PC-9 (cell line): ENCODE results near the gene AP2S1. TPM values are rescaled to one million over a fixed set of nuclear protein-coding genes. Genes with fewer than 3 reads are reported as not detected.

Experiments used
- BruUV-seq: library from RNA; stranded (reverse); fragments of 400-500 nt; replicated peaks from 2 replicates; lab custom pipeline; 2021; lab: Mats Ljungman, UMichigan
- CTCF ChIA-PET: fragments of 300-600 bp; sonication (Branson Sonifier 250); formaldehyde crosslinking; loops from one replicate; lab custom pipeline; 2022; ENCODE audit warnings: antibody characterized with exemption; lab: Charles Lee
- POLR2A ChIA-PET: fragments of 300-600 bp; sonication (Branson Sonifier 250); formaldehyde crosslinking; loops from one replicate; lab custom pipeline; 2022; ENCODE audit warnings: antibody characterized with exemption; ENCODE audit not compliant: unreplicated experiment; lab: Charles Lee
- DNase-seq, 2 experiments: peaks; one replicate each; pipeline versions ENCODE4 v3.0.0 to v3.0.0-alpha.2; 2015 to 2022; ENCODE audit warnings: mixed read lengths in 1 of 2
- H2AFZ ChIP-seq: fragments of 200-600 bp; sonication (generic); 2 replicates; pipeline ENCODE4 v1.8.1; 2017; ENCODE audit warnings: antibody characterized with exemption
- H3F3A ChIP-seq: fragments of 200-600 bp; sonication (generic); 2 replicates; pipeline ENCODE4 v1.8.1; 2017; ENCODE audit warnings: antibody characterized with exemption, mild to moderate bottlenecking, low read depth; ENCODE audit not compliant: insufficient read depth
- H3K27ac ChIP-seq: fragments of 200-600 bp; sonication (generic); 2 replicates; pipeline ENCODE4 v1.6.1; 2016; ENCODE audit warnings: mixed run types
- H3K27me3 ChIP-seq: fragments of 200-600 bp; sonication (generic); 2 replicates; pipeline ENCODE4 v1.6.1; 2016; ENCODE audit warnings: low read depth, mixed run types; ENCODE audit not compliant: insufficient read depth
- H3K36me3 ChIP-seq: fragments of 200-600 bp; sonication (generic); 2 replicates; pipeline ENCODE4 v1.6.1; 2016; ENCODE audit warnings: low read depth, mixed run types
- H3K4me1 ChIP-seq: fragments of 200-600 bp; sonication (generic); replicated peaks from 2 replicates; pipeline ENCODE4 v1.6.1; 2016; ENCODE audit warnings: mixed run types; ENCODE audit not compliant: insufficient read depth
- H3K4me2 ChIP-seq: fragments of 200-600 bp; sonication (generic); 2 replicates; pipeline ENCODE4 v1.6.1; 2017; ENCODE audit warnings: mixed run types
- H3K4me3 ChIP-seq: fragments of 200-600 bp; sonication (generic); 2 replicates; pipeline ENCODE4 v1.6.1; 2016; ENCODE audit warnings: mixed run types
- H3K79me2 ChIP-seq: fragments of 200-600 bp; sonication (generic); 2 replicates; pipeline ENCODE4 v1.6.1; 2017; ENCODE audit warnings: low read depth, mixed run types
- H3K9me2 ChIP-seq: fragments of 200-600 bp; sonication (generic); 2 replicates; pipeline ENCODE4 v1.8.1; 2017; ENCODE audit warnings: mild to moderate bottlenecking; ENCODE audit not compliant: insufficient read depth
- H3K9me3 ChIP-seq: fragments of 200-600 bp; sonication (generic); 2 replicates; pipeline ENCODE4 v1.8.1; 2016; ENCODE audit warnings: low read depth; ENCODE audit not compliant: insufficient read depth
- H4K20me1 ChIP-seq: fragments of 200-600 bp; sonication (generic); 2 replicates; pipeline ENCODE4 v1.8.1; 2017; ENCODE audit not compliant: insufficient read depth
- EZH2 ChIP-seq: fragments of 200-600 bp; sonication (generic); IDR thresholded peaks from 2 replicates; pipeline ENCODE4 v1.8.0; 2017; ENCODE audit warnings: antibody characterized with exemption, low read depth
- intact Hi-C: fragments of 100-400 bp; cut with micrococcal nuclease; formaldehyde crosslinking; loops from one replicate; pipeline ENCODE4 v1.10.0; 2022; ENCODE audit not compliant: unreplicated experiment
- total RNA-seq: library from RNA; stranded (reverse); gene quantifications from 2 replicates; pipeline ENCODE4 v1.2.3, GENCODE V29; 2021
- TF ChIP-seq, protein P1 (sequence below): fragments of 200-600 bp; sonication (generic); conservative IDR thresholded peaks from 2 replicates; pipeline ENCODE4 v1.6.1; 2017; ENCODE audit warnings: mixed run types, antibody characterized with exemption, mild to moderate bottlenecking, moderate library complexity

AP2S1 gene
- total RNA-seq, 1 experiment from 2014 or later: 332 TPM

DNA sequence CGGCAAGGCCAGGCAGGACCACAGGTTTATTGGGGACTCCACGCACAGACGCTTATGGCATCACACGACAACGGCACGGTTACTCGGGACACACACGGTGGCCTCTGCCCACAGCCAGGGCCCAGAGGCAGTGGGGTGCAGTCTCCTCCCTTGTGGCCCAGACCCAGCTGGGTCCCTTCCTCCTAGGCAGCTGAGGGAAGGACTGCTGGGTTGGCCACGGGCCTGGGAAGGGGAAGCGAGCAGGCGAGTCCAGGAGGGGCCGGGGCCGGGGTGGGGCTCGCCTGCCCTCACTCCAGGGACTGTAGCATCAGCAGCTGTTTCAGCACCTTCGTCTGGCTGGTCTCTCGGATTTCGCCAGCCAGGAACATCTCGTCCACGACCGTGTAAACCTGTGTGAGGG, 12.5 kb downstream of the AP2S1 start:
- H3F3A ChIP-seq: peaks cover 55% of the 10 kb centered on the region
- ChIA-PET POLR2A (no interaction called here), CTCF (interaction anchor here (0.6 kb wide), 1 partner anchor 8 kb away, joined by 14 read pairs; no protein-coding TSS in a partner anchor)
- TSS peak; percentile 62 for BruUV-seq
- H3K27ac ChIP-seq: no peak overlapping the region
- TF ChIP-seq, protein P1, sequence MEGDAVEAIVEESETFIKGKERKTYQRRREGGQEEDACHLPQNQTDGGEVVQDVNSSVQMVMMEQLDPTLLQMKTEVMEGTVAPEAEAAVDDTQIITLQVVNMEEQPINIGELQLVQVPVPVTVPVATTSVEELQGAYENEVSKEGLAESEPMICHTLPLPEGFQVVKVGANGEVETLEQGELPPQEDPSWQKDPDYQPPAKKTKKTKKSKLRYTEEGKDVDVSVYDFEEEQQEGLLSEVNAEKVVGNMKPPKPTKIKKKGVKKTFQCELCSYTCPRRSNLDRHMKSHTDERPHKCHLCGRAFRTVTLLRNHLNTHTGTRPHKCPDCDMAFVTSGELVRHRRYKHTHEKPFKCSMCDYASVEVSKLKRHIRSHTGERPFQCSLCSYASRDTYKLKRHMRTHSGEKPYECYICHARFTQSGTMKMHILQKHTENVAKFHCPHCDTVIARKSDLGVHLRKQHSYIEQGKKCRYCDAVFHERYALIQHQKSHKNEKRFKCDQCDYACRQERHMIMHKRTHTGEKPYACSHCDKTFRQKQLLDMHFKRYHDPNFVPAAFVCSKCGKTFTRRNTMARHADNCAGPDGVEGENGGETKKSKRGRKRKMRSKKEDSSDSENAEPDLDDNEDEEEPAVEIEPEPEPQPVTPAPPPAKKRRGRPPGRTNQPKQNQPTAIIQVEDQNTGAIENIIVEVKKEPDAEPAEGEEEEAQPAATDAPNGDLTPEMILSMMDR: no peak
- TF ChIP-seq EZH2: no peak
- 0 out of 2 replicates have a peak, but pooled peaks cover under 1% of the 10 kb centered on the region for H3K79me2 ChIP-seq
- H3K4me3 ChIP-seq: no peak overlapping the region
- H2AFZ ChIP-seq: no peak overlapping the region
- peaks cover 11% of the 10 kb centered on the region; the same call in 1 of the 2 replicates for H4K20me1 ChIP-seq
- no peaks in the 10 kb centered on the region for H3K27me3 ChIP-seq
- intact Hi-C loops: no loop called here
- H3K4me2 ChIP-seq: no peak overlapping the region
- H3K4me1 ChIP-seq: peaks cover 19% of the 10 kb centered on the region
- DNase-seq: no peak
- H3K9me2 ChIP-seq: no peaks in the 10 kb centered on the region
- no peaks in the 10 kb centered on the region for H3K9me3 ChIP-seq
- H3K36me3 ChIP-seq: peaks cover 2% of the 10 kb centered on the region; the same call in 1 of the 2 replicates

DNA sequence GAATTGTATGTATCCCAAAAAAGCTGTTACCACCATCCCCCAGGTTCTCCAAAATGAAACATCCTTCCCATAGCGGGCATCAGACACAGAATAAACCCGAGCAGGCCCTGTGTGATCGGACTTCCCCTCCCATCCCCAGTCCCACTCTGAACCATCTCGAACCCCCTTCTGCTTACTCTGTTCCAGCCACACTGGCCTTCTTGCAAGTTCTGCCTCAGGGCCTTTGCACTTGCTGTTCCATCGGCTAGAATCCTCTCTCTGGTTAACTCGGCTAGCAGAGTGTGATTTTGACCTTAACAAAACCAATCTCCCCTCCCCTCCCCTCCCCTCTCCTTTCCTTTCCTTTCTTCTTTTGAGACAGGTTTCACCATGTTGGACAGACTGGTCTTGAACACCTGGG, 15.7 kb downstream of the AP2S1 start:
- H3K9me3 ChIP-seq: no peaks in the 10 kb centered on the region
- no peak overlapping the region for H3K27ac ChIP-seq
- H3K79me2 ChIP-seq: no peaks in the 10 kb centered on the region
- ChIA-PET CTCF (no interaction called here), POLR2A (no interaction called here)
- H3K36me3 ChIP-seq: no peaks in the 10 kb centered on the region
- intact Hi-C loops: no loop called here
- TF ChIP-seq, protein P1: no peak
- TF ChIP-seq EZH2: no peak
- DNase-seq: no peak
- no peak overlapping the region for H2AFZ ChIP-seq
- no peak overlapping the region for H3K4me3 ChIP-seq
- peaks cover 7% of the 10 kb centered on the region; the same call in 1 of the 2 replicates for H4K20me1 ChIP-seq
- H3K4me1 ChIP-seq: peaks cover 3% of the 10 kb centered on the region
- H3K9me2 ChIP-seq: no peaks in the 10 kb centered on the region
- no peaks in the 10 kb centered on the region for H3K27me3 ChIP-seq
- H3K4me2 ChIP-seq: no peak overlapping the region
- no TSS peak for BruUV-seq
- H3F3A ChIP-seq: peaks cover 46% of the 10 kb centered on the region

DNA sequence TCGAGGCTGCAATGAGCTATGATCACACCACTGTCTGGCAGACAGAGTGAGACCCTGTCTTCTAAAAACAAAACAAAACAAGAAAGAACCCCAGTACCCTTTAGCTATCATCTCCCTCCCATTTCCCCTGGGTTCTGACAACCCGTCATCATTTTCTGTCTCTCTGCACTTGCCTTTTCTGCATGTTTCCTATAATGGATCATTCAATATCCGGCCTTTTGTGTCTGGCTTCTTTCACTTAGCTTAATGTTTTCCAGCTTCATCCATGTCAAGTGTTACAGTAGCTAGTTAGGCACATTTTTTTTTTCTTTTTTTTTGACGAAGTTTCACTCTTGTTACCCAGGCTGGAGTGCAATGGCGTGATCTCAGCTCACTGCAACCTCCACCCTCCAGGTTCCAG, 16.5 kb downstream of the AP2S1 start:
- Histone ChIP-seq H3K27ac (no peak overlapping the region), H3K9me2 (no peaks in the 10 kb centered on the region), H4K20me1 (no peaks in the 10 kb centered on the region), H3K4me1 (peaks cover 10% of the 10 kb centered on the region), H3F3A (peaks cover 50% of the 10 kb centered on the region), H3K9me3 (no peaks in the 10 kb centered on the region), H2AFZ (no peak overlapping the region), H3K27me3 (no peaks in the 10 kb centered on the region), H3K4me3 (no peak overlapping the region), H3K36me3 (no peaks in the 10 kb centered on the region), H3K4me2 (no peak overlapping the region), H3K79me2 (no peaks in the 10 kb centered on the region)
- intact Hi-C loops: no loop called here
- POLR2A ChIA-PET: interaction anchor here (0.6 kb wide), 1 partner anchor 175 kb away, joined by 3 read pairs; no protein-coding TSS in a partner anchor
- no peak for DNase-seq
- no peak for TF ChIP-seq EZH2
- TF ChIP-seq, protein P1: no peak
- CTCF ChIA-PET: no interaction called here
- no TSS peak for BruUV-seq
